Astrocyte of the hippocampus (primary cell): ENCODE data around the gene FBXO15.

Source experiments
- DNase-seq: peaks from one replicate; pipeline ENCODE4 v3.0.0; 2011; ENCODE audit warnings: low read depth, low spot score

Gene FBXO15

GRCh38 chr18:74153377-74153776 is 5.7 kb upstream of the FBXO15 start:
- DNase-seq = no peak

DNA sequence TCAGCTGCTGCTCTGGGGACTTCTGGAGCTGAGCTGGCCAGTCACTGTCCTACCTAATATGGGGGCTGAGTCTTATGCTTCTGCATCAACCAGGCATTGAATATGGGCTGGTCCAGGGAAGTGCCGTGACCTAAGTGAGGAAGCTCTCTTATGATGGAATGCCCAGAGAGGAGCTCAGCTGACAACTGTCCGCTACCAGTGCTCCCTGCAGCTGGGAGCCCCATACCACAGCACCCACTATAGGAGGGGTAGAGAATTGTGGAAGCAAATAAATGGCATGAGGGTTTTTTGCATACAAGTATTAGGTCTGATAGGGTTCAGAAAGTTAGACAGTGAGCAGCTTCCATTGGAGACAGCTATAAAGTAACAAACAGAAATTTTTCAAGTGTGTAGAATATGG is 5.2 kb upstream of the FBXO15 start:
- no peak for DNase-seq

GRCh38 chr18:74152270-74152669 is 4.6 kb upstream of the FBXO15 start:
- no peak for DNase-seq

DNA sequence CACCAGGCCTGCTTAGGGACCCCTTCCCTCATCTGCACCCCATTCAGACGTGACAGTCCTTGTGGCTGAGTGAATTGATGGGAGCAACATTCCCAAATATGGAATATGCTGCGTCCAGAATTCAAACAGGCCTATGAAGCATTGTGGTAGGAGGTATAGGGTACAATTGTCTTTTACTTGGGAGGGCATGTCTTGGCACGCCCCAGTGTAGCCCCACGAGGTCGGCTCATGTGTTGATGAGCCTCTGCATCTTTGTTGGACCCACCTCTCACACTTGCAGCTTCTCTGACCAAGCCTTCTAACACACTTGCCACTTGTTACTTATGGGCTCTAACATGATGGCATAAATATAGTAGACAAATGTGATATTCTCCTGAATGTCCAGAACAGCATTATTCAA is 2.2 kb upstream of the FBXO15 start:
- DNase-seq = no peak

GRCh38 chr18:74148543-74149070 is 973 bp upstream of the FBXO15 start:
- DNase-seq = no peak

- no peak for DNase-seq
Observed at GRCh38 chr18:74147491-74147778, 199 bp downstream of the FBXO15 start.

GRCh38 chr18:74146756-74147155 is 878 bp downstream of the FBXO15 start:
- DNase-seq = peak; percentile 13

GRCh38 chr18:74142252-74142651 is 5.4 kb downstream of the FBXO15 start:
- no peak for DNase-seq

GRCh38 chr18:74141667-74142066 is 6.0 kb downstream of the FBXO15 start:
- no peak for DNase-seq

DNA sequence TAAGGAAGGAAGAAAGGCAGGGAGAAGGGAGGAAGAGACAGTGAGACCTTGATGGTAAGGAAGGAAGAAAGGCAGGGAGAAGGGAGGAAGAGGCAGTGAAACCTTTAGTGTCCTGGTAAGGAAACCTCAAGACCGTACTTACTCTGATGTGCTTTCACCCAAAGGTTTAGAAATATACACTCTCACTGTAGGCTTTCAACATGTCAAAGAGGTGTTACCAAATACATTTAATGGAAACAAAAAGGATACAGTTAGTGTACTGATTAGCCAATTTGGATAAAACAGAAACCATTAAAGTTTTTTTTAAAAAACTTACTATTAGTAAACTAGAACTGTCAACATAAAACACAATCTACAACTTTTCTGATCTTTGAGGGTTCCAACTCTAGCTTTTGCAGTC is 7.1 kb downstream of the FBXO15 start:
- no peak for DNase-seq

GRCh38 chr18:74139888-74140287 is 7.7 kb downstream of the FBXO15 start:
- DNase-seq = no peak

GRCh38 chr18:74139411-74139810 is 8.2 kb downstream of the FBXO15 start:
- no peak for DNase-seq

- no peak for DNase-seq
Observed at GRCh38 chr18:74137920-74138538, 9.6 kb downstream of the FBXO15 start.

- no peak for DNase-seq
Observed at GRCh38 chr18:74132201-74132600, 15.4 kb downstream of the FBXO15 start.

DNA sequence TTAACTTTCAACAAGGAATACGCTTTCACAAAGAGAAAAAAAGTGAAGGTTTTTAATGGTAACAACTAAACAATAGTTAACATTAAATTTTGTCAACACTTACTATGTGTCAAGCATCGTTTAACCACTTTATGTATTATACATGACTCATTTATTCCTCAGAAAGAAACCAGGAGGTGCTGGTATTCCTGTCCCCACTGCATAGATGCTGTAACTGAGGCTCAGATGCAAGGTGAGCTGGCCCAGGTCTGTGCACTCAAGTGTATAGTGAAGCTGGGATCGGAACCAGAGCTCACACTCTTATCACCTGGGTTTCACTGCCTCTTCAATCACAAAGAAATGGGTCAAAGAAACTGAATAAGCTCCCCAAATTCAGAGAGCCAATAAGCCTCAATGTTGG is 16.5 kb downstream of the FBXO15 start:
- DNase-seq = no peak

GRCh38 chr18:74128159-74128558 is 19.5 kb downstream of the FBXO15 start:
- no peak for DNase-seq

DNA sequence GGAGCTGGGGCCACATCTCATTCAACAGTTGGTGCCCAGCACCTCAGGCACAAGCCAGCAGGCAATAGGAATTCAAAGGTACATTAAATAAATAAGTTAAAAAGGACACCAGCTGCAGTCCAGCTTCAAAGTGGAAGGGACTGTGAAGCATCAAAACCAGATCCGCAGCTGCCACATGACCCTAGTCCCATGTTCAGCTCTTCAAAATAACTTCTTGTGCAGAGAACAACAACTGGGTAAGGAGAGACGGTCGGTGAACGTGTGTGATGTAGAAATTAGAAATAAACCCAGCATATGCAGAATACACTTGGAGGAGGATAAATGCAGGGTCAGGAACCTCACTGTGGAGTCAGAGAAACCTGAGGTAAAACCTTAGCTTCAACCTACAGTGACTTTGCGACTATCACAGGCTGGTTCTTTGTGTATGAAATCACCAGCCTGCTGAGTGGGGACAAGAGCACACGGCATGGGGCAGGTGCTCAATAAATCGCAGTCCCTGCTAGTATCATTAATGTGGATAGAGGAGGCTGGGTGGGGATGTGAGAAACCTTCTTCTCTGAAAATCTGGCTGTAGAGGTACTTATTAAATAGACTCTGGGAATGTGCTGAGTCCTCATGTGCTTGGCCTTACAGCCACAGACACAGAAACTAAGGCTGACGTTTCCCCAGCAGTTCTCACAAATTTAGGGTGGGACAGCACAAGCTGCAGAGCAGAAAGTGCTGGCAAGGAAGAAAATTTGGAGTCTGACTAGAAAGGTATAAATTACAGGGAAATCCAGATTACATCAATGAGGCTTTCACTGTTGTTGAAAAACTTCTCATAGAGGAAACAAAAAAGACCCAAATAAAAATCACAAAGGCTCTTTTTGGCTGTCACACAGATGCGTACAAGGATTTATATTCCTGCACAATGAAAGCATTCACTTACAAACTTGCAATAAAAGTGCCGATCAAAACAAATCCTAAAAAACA is 20.7 kb downstream of the FBXO15 start:
- no peak for DNase-seq

- DNase-seq = no peak
Observed at GRCh38 chr18:74124642-74125041, 23.0 kb downstream of the FBXO15 start.

GRCh38 chr18:74123200-74123599 is 24.4 kb downstream of the FBXO15 start:
- no peak for DNase-seq

- DNase-seq = peak; percentile 70
Observed at GRCh38 chr18:74116633-74117554, 30.7 kb downstream of the FBXO15 start.

DNA sequence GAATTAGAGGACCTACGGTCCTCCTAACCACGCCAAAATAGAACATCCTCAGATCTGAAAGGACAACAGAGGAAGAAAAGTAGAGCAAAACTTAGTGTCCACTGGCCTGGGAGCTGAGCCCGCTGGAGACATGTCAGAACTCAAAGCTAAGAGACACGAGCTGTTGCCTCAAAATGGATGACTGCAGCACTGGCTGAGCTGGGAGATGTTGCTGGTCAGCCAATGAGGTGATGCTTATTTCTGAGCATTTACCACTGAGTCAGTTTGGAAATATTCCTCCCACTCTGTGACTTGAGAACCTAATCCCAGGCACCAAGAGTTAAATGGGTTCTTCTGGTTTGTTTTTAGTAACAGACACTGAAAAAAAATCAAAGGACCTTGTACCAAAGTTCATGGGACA is 32.6 kb downstream of the FBXO15 start:
- peak; percentile 37 for DNase-seq

- peak; percentile 2 for DNase-seq
Observed at GRCh38 chr18:74114116-74114515, 33.5 kb downstream of the FBXO15 start.
